ENCODE data around the gene DDX60. TPM values are rescaled to one million over a fixed set of nuclear protein-coding genes. Genes with fewer than 3 reads are reported as not detected.

The DDX60 gene
- 1.0 TPM for polyA plus RNA-seq (2012; ENCODE audit: insufficient read depth, insufficient read length, low read depth)

GRCh38 chr4:168318266-168318895 is at the start of gene DDX60:
Gene DDX60 (minus strand): TSS chr4:168318752. CDS start chr4:168311259, 7,493 bp downstream.
- peak; percentile 69 for DNase-seq
- H3K4me1 ChIP-seq, result no peaks in the 10 kb centered on the region
- no peaks in the 10 kb centered on the region for H3K27me3 ChIP-seq
- no peaks in the 10 kb centered on the region for H3K9me3 ChIP-seq
- no peaks in the 10 kb centered on the region for H3K36me3 ChIP-seq
- peak; percentile 63 for TF ChIP-seq CTCF (IDR thresholded peaks at IDR 0.05; ENCODE audit: low read depth, low read length)
- H3K4me3 ChIP-seq (ENCODE audit: low read depth, low read length), result peak within 1 kb of the TSS; percentile 89

GRCh38 chr4:168367065-168367464 is 48.5 kb upstream of the DDX60 start:
- DNase-seq, result no peak
- Histone ChIP-seq H3K27me3 (no peaks in the 10 kb centered on the region), H3K4me1 (no peaks in the 10 kb centered on the region; the same call in 1 of the 2 replicates)

GRCh38 chr4:168362025-168362401 is 43.5 kb upstream of the DDX60 start:
- no peak overlapping the region for H3K4me3 ChIP-seq (ENCODE audit: low read depth, low read length)
- no peaks in the 10 kb centered on the region; the same call in 1 of the 2 replicates for H3K4me1 ChIP-seq
- TF ChIP-seq CTCF (IDR thresholded peaks at IDR 0.05; ENCODE audit: low read depth, low read length), result no peak
- no peak for DNase-seq
- no peaks in the 10 kb centered on the region for H3K36me3 ChIP-seq
- H3K27me3 ChIP-seq, result no peaks in the 10 kb centered on the region
- H3K9me3 ChIP-seq, result no peaks in the 10 kb centered on the region

More at GRCh38 chr4:168367065-168367464, 48.5 kb upstream of the DDX60 start:
- no peaks in the 10 kb centered on the region for H3K36me3 ChIP-seq
- no peak overlapping the region for H3K4me3 ChIP-seq (ENCODE audit: low read depth, low read length)
- H3K9me3 ChIP-seq, result no peaks in the 10 kb centered on the region
- no peak for TF ChIP-seq CTCF (IDR thresholded peaks at IDR 0.05; ENCODE audit: low read depth, low read length)

- H3K9me3 ChIP-seq, result no peaks in the 10 kb centered on the region
- no peak for DNase-seq
- TF ChIP-seq CTCF (IDR thresholded peaks at IDR 0.05; ENCODE audit: low read depth, low read length), result no peak
- no peaks in the 10 kb centered on the region; the same call in 1 of the 2 replicates for H3K4me1 ChIP-seq
- no peak overlapping the region for H3K4me3 ChIP-seq (ENCODE audit: low read depth, low read length)
- no peaks in the 10 kb centered on the region for H3K27me3 ChIP-seq
- H3K36me3 ChIP-seq, result no peaks in the 10 kb centered on the region
These were observed 42.9 kb upstream of the DDX60 start for GRCh38 chr4:168361365-168362024.

GRCh38 chr4:168360271-168360670 is 41.7 kb upstream of the DDX60 start:
- Histone ChIP-seq H3K4me1 (no peaks in the 10 kb centered on the region; the same call in 1 of the 2 replicates), H3K9me3 (no peaks in the 10 kb centered on the region), H3K27me3 (no peaks in the 10 kb centered on the region), H3K36me3 (no peaks in the 10 kb centered on the region), H3K4me3 (ENCODE audit: low read depth, low read length) (no peak overlapping the region)
- TF ChIP-seq CTCF (IDR thresholded peaks at IDR 0.05; ENCODE audit: low read depth, low read length), result no peak
- no peak for DNase-seq

GRCh38 chr4:168357941-168358340 is 39.4 kb upstream of the DDX60 start:
- H3K4me3 ChIP-seq (ENCODE audit: low read depth, low read length), result no peak overlapping the region
- no peaks in the 10 kb centered on the region for H3K9me3 ChIP-seq
- DNase-seq, result no peak
- TF ChIP-seq CTCF (IDR thresholded peaks at IDR 0.05; ENCODE audit: low read depth, low read length), result no peak
- no peaks in the 10 kb centered on the region for H3K27me3 ChIP-seq
- H3K36me3 ChIP-seq, result no peaks in the 10 kb centered on the region
- no peaks in the 10 kb centered on the region; the same call in 1 of the 2 replicates for H3K4me1 ChIP-seq
